ENCODE data around the gene ACP2. TPM values are rescaled to one million over a fixed set of nuclear protein-coding genes. Genes with fewer than 3 reads are reported as not detected.

The ACP2 gene
- total and polyA plus RNA-seq, 4 donors = 38.2 to 65.5 (median 48.8) TPM

GRCh38 chr11:47233989-47234668 lies 14.5 kb downstream of the ACP2 start:
- H3K36me3 ChIP-seq (ENCODE audit: control insufficient read depth, insufficient read depth, low read length) = peaks cover 13% of the 10 kb centered on the region
- H3K27me3 ChIP-seq (ENCODE audit: control insufficient read depth, insufficient read depth, low read length) = no peaks in the 10 kb centered on the region
- WGBS (ENCODE audit: insufficient coverage) = 65% methylated on average over 7 of the region's 11 CpGs
- no peak overlapping the region for H3K27ac ChIP-seq (ENCODE audit: low read depth, low read length)
- peak in 2 of 6 donors; percentile 20 to 45 for DNase-seq (ENCODE audit: low read depth in 4 of 6, low spot score in 6 of 6)
- no peak overlapping the region for H3K4me3 ChIP-seq (ENCODE audit: low read depth, low read length)
- H3K4me1 ChIP-seq (ENCODE audit: control insufficient read depth, insufficient read depth, low read length) = peaks cover 9% of the 10 kb centered on the region
- H3K9me3 ChIP-seq (ENCODE audit: control insufficient read depth, insufficient read depth, low read length) = no peaks in the 10 kb centered on the region

DNA sequence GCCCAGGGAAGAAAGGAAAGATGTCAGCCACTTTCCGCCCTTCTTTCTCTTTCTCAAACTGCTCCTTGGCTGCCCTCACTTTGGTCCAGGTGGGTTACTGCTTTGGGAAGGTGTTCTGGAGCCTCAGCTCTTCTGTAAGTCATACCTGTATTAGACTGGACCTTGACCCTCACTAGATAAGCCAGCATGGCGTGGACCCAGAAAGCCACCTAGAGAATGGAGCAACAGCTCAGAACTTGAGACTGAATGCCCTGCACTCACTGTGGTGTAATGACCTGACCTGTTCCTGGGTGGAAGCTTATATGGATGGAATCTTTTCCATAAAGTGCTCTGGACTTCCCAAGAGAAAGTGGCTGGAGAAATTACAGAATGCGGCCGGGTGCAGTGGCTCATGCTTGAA lies 15.6 kb downstream of the ACP2 start:
- no peak overlapping the region for H3K27ac ChIP-seq (ENCODE audit: low read depth, low read length)
- DNase-seq (ENCODE audit: low read depth in 4 of 6, low spot score in 6 of 6) = no peak
- WGBS (ENCODE audit: insufficient coverage) = 97% methylated on average over 3 of the region's 4 CpGs
- no peak overlapping the region for H3K4me3 ChIP-seq (ENCODE audit: low read depth, low read length)
- H3K4me1 ChIP-seq (ENCODE audit: control insufficient read depth, insufficient read depth, low read length) = peaks cover 9% of the 10 kb centered on the region
- H3K9me3 ChIP-seq (ENCODE audit: control insufficient read depth, insufficient read depth, low read length) = no peaks in the 10 kb centered on the region
- peaks cover 4% of the 10 kb centered on the region for H3K36me3 ChIP-seq (ENCODE audit: control insufficient read depth, insufficient read depth, low read length)
- H3K27me3 ChIP-seq (ENCODE audit: control insufficient read depth, insufficient read depth, low read length) = no peaks in the 10 kb centered on the region

DNA sequence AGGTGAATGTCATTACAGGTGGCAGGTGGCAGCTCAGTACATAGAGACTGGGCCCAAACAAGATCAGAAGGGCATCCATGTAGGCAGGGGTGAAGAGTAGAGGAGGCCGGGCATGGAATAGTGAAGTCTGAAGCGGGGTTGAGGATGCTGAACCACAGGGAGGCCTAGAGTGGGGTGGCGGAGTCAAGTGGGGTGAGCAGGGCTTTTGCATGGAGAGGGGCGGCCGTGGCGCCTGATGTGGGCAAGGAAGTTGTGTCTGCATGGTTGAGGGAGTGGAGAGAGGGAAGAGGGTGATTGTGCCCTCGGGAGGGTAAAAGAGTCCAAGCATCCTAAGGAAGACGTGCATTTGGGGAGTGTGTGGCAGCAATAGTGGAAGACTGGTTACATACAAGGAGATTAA lies 19.5 kb downstream of the ACP2 start:
- DNase-seq (ENCODE audit: low read depth in 4 of 6, low spot score in 6 of 6) = no peak
- Histone ChIP-seq H3K4me3 (ENCODE audit: low read depth, low read length) (no peak overlapping the region), H3K9me3 (ENCODE audit: control insufficient read depth, insufficient read depth, low read length) (no peaks in the 10 kb centered on the region), H3K27ac (ENCODE audit: low read depth, low read length) (no peak overlapping the region), H3K4me1 (ENCODE audit: control insufficient read depth, insufficient read depth, low read length) (no peaks in the 10 kb centered on the region), H3K36me3 (ENCODE audit: control insufficient read depth, insufficient read depth, low read length) (no peaks in the 10 kb centered on the region), H3K27me3 (ENCODE audit: control insufficient read depth, insufficient read depth, low read length) (no peaks in the 10 kb centered on the region)
- WGBS (ENCODE audit: insufficient coverage) = 97% methylated on average over 7 of the region's 8 CpGs

- 83% methylated on average over 1 of the region's 7 CpGs for WGBS (ENCODE audit: insufficient coverage)
- no peaks in the 10 kb centered on the region for H3K4me1 ChIP-seq (ENCODE audit: control insufficient read depth, insufficient read depth, low read length)
- H3K9me3 ChIP-seq (ENCODE audit: control insufficient read depth, insufficient read depth, low read length) = no peaks in the 10 kb centered on the region
- DNase-seq (ENCODE audit: low read depth in 4 of 6, low spot score in 6 of 6) = no peak
- no peak overlapping the region for H3K4me3 ChIP-seq (ENCODE audit: low read depth, low read length)
- no peaks in the 10 kb centered on the region for H3K36me3 ChIP-seq (ENCODE audit: control insufficient read depth, insufficient read depth, low read length)
- H3K27me3 ChIP-seq (ENCODE audit: control insufficient read depth, insufficient read depth, low read length) = no peaks in the 10 kb centered on the region
- H3K27ac ChIP-seq (ENCODE audit: low read depth, low read length) = no peak overlapping the region
These were observed 22.8 kb downstream of the ACP2 start for GRCh38 chr11:47225552-47226400.

GRCh38 chr11:47222696-47223095 lies 25.9 kb downstream of the ACP2 start:
- Histone ChIP-seq H3K4me1 (ENCODE audit: control insufficient read depth, insufficient read depth, low read length) (no peaks in the 10 kb centered on the region), H3K27me3 (ENCODE audit: control insufficient read depth, insufficient read depth, low read length) (no peaks in the 10 kb centered on the region), H3K36me3 (ENCODE audit: control insufficient read depth, insufficient read depth, low read length) (no peaks in the 10 kb centered on the region), H3K27ac (ENCODE audit: low read depth, low read length) (no peak overlapping the region), H3K9me3 (ENCODE audit: control insufficient read depth, insufficient read depth, low read length) (no peaks in the 10 kb centered on the region), H3K4me3 (ENCODE audit: low read depth, low read length) (no peak overlapping the region)
- WGBS (ENCODE audit: insufficient coverage) = 100% methylated on average over 2 of the region's 2 CpGs
- DNase-seq (ENCODE audit: low read depth in 4 of 6, low spot score in 6 of 6) = no peak

GRCh38 chr11:47220401-47220821 lies 28.2 kb downstream of the ACP2 start:
- 80% methylated on average over 1 of the region's 1 CpG for WGBS (ENCODE audit: insufficient coverage)
- H3K27ac ChIP-seq (ENCODE audit: low read depth, low read length) = no peak overlapping the region
- no peak overlapping the region for H3K4me3 ChIP-seq (ENCODE audit: low read depth, low read length)
- no peaks in the 10 kb centered on the region for H3K9me3 ChIP-seq (ENCODE audit: control insufficient read depth, insufficient read depth, low read length)
- no peaks in the 10 kb centered on the region for H3K27me3 ChIP-seq (ENCODE audit: control insufficient read depth, insufficient read depth, low read length)
- DNase-seq (ENCODE audit: low read depth in 4 of 6, low spot score in 6 of 6) = no peak
- H3K4me1 ChIP-seq (ENCODE audit: control insufficient read depth, insufficient read depth, low read length) = peaks cover 10% of the 10 kb centered on the region
- no peaks in the 10 kb centered on the region for H3K36me3 ChIP-seq (ENCODE audit: control insufficient read depth, insufficient read depth, low read length)

DNA sequence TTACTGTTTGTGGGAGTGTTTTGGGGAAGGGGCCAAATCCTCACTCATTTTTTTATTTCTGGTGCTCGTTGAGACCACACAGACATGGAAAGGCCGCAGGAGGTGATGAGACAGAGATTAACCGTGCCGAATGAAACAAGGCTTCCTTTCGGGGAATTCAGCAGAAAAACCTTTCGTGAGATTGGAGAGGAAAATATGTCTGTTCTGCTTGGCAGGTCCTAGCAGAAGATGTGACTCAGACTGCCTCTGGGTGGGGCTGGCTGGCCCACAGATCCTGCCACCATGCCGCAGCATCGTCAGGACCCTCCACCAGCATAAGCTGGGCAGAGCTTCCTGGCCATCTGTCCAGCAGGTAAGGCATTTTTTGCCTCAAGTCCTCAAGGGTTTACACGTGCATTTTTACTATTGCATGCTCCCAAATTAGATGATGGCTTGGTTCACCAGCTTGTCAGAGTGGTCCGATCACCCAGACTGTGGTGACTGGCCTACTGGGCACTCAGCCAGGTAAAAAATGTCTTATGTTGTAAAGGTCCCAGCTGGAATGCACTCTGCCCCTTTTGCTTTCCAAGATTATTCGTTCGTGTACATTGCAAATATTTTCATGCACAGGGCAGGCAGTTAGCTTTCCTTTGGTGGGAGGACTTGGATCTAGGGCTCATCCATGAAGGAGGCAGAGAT lies 32.4 kb downstream of the ACP2 start:
- H3K9me3 ChIP-seq (ENCODE audit: control insufficient read depth, insufficient read depth, low read length) = no peaks in the 10 kb centered on the region
- H3K27me3 ChIP-seq (ENCODE audit: control insufficient read depth, insufficient read depth, low read length) = no peaks in the 10 kb centered on the region
- peak overlapping the region; percentile 92 for H3K27ac ChIP-seq (ENCODE audit: low read depth, low read length)
- H3K4me1 ChIP-seq (ENCODE audit: control insufficient read depth, insufficient read depth, low read length) = peaks cover 28% of the 10 kb centered on the region
- WGBS (ENCODE audit: insufficient coverage) = 29% methylated on average over 10 of the region's 12 CpGs
- H3K36me3 ChIP-seq (ENCODE audit: control insufficient read depth, insufficient read depth, low read length) = no peaks in the 10 kb centered on the region
- peak in 2 of 6 donors; percentile 24 to 58 for DNase-seq (ENCODE audit: low read depth in 4 of 6, low spot score in 6 of 6)
- peak overlapping the region; percentile 28 for H3K4me3 ChIP-seq (ENCODE audit: low read depth, low read length)

GRCh38 chr11:47215366-47215910 lies 33.2 kb downstream of the ACP2 start:
- Histone ChIP-seq H3K36me3 (ENCODE audit: control insufficient read depth, insufficient read depth, low read length) (no peaks in the 10 kb centered on the region), H3K4me3 (ENCODE audit: low read depth, low read length) (peak overlapping the region; percentile 50), H3K4me1 (ENCODE audit: control insufficient read depth, insufficient read depth, low read length) (peaks cover 28% of the 10 kb centered on the region), H3K27me3 (ENCODE audit: control insufficient read depth, insufficient read depth, low read length) (no peaks in the 10 kb centered on the region), H3K27ac (ENCODE audit: low read depth, low read length) (peak overlapping the region; percentile 92), H3K9me3 (ENCODE audit: control insufficient read depth, insufficient read depth, low read length) (no peaks in the 10 kb centered on the region)
- peak in 1 of 6 donors; percentile 47 for DNase-seq (ENCODE audit: low read depth in 4 of 6, low spot score in 6 of 6)
- 22% methylated on average over 10 of the region's 15 CpGs for WGBS (ENCODE audit: insufficient coverage)

DNA sequence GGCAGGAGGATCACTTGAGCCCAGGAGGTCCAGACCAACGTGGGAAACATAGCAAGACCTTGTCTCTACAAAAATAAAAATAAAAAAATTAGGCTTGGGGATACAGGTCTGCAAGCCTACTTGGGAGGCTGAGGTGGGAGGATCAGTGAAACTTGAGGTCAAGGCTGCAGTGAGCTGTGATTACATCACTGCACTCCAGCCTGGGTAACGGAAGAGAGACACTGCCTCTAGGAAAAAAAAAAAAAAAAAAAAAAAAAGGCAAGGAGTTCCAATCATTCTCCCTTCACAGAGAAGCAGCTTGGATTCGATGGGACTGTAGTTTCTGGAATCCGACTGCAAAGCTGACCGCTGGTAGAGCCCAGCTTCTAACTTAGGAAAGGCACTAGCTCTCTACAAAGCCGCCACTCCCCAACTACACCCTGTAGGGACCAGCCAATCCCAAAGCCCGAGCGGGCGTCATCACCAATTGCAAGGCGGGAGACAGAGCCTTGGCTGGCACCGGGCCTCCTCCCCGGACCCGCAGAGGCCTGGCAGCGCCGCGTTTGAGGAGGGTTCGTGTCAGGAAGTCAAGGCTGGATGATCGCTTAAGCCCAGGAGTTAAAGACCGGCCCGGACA lies 34.6 kb downstream of the ACP2 start:
- no peaks in the 10 kb centered on the region for H3K36me3 ChIP-seq (ENCODE audit: control insufficient read depth, insufficient read depth, low read length)
- peak in 5 of 6 donors; percentile 60 to 96 (median 70) for DNase-seq (ENCODE audit: low read depth in 4 of 6, low spot score in 6 of 6)
- peak overlapping the region; percentile 92 for H3K27ac ChIP-seq (ENCODE audit: low read depth, low read length)
- WGBS (ENCODE audit: insufficient coverage) = 2% methylated on average over 18 of the region's 20 CpGs
- no peaks in the 10 kb centered on the region for H3K9me3 ChIP-seq (ENCODE audit: control insufficient read depth, insufficient read depth, low read length)
- H3K4me1 ChIP-seq (ENCODE audit: control insufficient read depth, insufficient read depth, low read length) = peaks cover 28% of the 10 kb centered on the region
- H3K4me3 ChIP-seq (ENCODE audit: low read depth, low read length) = peak overlapping the region; percentile 50
- H3K27me3 ChIP-seq (ENCODE audit: control insufficient read depth, insufficient read depth, low read length) = no peaks in the 10 kb centered on the region
